GM12873 (cell line): ENCODE measurements around the gene HEATR9.

Source experiments
- TF ChIP-seq, protein P1 (sequence below): IDR thresholded peaks from 2 replicates; pipeline ENCODE4 v1.5.1; 2012; ENCODE audit warnings: low read depth, mild to moderate bottlenecking, moderate library complexity, low read length, control low read depth; ENCODE audit not compliant: insufficient read depth; ENCODE audit errors: missing control alignments

HEATR9 gene

DNA sequence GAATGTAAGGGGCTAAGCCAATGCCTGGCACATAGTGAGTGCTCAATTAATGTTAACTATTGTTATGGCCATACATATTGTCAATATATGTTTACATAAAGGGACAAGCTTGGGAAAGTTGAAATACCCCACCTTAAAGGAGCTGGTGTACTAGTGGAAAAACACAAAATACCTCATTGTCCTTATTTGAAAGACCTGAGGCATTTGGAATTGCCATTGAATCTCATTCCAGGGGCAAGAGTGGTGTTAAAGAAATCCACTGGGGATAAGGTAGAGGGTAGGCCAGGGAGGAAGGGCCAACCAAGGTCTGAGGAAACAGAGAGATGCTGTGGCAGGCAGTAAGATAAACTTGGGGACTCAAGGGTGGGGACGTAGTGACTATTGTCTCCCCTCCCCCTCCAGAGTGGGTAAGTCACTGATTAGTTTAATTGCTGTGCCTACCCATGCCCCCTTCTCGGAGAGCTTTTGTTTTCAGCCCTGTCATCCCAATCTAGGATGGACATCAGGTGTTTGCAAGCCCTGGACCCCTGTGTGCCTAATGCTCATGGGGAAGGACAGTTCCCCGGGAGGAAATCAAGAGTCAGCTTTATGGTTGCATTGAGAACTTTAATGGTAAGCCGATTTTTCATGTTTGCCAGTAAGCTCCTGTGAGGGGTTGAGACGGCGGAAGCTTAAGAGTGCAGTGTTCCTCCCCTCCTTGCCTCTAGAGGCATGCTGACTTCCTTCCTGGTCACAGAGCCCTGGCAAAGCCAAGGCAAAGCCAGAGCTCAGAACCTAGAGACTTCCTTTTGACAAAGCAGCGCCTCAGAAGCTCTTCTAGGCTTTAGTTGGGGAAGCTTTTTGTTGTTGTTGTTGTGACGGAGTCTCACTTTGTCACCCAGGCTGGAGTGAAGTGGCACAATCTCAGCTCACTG, 2.5 kb upstream of the HEATR9 start:
- TF ChIP-seq, protein P1, sequence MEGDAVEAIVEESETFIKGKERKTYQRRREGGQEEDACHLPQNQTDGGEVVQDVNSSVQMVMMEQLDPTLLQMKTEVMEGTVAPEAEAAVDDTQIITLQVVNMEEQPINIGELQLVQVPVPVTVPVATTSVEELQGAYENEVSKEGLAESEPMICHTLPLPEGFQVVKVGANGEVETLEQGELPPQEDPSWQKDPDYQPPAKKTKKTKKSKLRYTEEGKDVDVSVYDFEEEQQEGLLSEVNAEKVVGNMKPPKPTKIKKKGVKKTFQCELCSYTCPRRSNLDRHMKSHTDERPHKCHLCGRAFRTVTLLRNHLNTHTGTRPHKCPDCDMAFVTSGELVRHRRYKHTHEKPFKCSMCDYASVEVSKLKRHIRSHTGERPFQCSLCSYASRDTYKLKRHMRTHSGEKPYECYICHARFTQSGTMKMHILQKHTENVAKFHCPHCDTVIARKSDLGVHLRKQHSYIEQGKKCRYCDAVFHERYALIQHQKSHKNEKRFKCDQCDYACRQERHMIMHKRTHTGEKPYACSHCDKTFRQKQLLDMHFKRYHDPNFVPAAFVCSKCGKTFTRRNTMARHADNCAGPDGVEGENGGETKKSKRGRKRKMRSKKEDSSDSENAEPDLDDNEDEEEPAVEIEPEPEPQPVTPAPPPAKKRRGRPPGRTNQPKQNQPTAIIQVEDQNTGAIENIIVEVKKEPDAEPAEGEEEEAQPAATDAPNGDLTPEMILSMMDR: peak; percentile 30

DNA sequence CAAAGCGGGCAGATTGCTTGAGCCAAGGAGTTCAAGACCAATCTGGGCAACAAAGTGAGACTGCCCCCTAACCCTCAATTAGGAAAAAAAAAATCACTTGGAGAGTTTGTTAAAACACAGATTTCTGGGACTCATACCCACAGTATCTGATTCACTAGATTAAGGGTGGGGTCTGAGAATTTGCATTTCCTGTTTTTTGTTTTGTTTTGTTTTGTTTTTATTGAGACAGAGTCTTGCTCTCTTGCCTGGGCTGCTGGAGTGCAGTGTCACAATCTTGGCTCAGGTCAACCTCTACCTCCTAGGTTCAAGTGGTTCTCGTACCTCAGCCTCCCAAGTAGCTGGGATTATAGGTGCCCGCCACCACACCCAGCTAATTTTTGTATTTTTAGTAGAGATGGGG, 1.1 kb downstream of the HEATR9 start:
- TF ChIP-seq, protein P1: no peak

DNA sequence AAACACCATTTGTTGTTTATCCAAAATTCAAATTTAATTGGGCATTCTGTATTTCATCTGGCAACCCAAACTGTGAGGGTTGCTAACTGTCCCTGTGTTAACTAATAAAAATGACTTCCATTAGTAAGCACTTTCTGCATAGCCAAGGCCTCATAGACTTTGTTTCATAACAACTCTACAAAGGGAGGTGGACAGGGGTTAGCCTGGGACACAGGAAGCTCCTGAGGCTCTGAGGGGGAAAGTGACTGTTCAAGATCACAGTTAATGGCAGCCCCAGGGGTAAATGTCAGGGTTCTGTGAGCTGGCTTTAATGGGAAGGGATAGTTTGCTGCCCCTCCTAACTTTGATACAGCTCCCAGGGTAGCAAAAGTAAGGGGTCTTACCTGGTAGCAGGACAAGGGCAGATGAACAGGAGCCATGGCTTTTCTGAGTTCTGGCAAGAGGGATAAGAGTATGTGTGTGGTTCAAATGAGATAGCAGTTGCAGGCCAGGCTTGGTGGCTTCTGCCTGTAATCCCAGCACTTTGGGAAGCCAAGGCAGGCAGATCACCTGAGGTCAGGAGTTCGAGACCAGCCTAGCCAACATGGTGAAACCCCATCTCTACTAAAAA, 2.2 kb downstream of the HEATR9 start:
- TF ChIP-seq, protein P1: no peak

DNA sequence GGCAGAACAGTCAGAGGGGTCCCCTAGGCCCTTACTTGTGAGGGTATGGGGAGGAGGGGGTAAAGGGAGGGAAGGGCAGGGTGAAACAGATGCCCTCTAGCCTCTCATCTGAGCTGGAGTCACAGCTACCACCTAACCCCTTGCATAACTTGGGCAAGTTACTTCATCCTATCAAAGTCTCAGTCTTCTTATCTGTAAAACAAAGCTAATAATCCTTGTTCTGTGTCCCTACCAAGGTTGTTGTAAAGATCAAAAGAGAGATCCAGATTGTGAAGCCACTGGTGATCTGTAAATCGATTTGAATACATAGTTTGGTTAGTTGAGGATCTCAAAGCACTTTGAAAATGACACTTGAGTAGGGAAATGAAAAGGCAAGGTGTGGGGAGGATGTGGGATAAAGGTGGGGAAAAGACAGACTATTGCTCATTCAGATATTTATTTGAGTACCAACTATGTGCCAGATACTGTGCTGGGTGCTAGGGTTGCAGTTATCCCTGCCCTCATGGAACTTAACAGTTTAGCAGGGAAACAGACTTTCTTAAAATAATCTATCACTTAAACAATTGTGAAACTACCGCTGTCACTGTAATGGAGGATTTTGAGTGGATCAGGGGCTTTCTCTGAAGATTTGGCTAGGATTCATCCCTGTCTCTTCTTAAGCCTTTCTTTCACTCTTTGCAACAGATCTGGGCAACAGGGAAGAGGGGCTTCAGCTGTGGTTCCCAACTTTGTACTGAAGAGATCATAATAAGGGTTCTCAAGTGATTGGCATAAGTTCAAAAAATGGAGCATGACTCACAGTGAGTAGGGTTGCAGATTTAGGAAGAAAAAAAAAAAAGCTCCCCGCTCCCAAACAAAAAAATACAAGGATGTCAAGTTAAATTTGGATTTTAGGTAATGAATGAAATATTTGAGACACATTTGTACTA, 3.0 kb downstream of the HEATR9 start:
- TF ChIP-seq, protein P1: no peak

DNA sequence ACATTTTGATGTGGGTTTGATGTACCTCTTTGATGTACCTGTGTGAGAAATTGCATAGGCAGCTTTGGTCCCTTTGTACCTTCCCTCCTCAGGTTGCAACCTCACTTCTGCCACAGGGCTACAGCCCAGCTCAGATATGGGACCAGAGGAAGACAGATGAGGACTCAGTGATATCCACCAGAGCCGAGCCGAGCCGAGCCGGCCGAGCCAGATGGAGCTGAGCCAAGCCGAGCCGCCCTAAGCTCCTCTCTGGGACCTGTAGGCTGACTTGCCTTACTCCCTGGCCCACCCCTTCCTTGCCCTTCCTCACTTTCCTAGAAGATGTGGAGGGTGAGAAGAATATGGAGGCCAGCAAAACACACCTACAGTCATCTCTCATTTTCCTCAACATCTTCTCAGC, 3.8 kb downstream of the HEATR9 start:
- TF ChIP-seq, protein P1: no peak

DNA sequence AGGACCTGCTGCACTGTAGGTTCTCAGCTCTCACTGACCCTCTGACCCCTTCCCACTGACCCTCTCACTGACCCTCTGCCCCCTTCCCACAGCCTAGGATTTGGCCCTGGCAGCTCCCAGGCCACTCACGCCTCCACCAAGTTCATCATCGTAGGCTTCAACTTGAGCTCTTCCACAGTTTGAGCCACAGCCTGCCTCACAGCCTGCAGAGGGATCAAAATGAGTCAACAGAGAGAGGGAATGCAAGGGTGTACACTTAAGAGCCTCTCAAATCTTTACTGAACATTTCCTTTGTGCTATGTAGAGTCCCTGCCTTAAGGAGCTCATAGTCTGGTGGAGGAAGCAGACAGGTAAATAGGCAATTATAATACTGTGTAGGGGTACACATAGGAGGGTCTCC, 12.1 kb downstream of the HEATR9 start:
- TF ChIP-seq, protein P1: no peak

DNA sequence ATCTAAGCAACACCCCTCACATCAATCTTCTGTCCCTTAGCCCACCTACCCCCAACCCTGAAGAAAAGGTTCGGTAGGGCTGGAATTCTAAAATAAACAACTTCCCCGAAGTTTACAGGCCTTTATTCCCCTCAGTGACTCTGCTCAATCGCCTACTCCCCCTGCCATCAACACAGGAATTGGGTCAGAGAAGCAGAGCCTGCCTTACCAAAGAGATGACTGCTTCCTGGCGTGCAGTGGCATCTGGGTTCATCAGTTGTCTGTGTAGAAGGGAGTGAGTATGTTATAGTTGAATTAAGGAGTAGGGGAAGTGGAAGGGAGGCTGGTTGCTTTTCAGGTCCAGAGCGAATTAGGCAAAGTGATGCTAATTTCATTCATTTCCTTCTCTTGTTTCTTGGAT, 12.7 kb downstream of the HEATR9 start:
- TF ChIP-seq, protein P1: no peak
